Measurements from ENCODE around the gene RND1.
"Not testable (repeated sequence)": the region's sequence is repeated elsewhere in the genome, so short reads cannot be mapped to it uniquely, and the experiment has no call there.

Gene RND1

GRCh38 chr12:48868451-48868850 lies 2.8 kb upstream of the RND1 start:
- no peak for DNase-seq (ENCODE audit: low spot score)

- no peak for DNase-seq (ENCODE audit: low spot score)
These were observed 512 bp upstream of the RND1 start for GRCh38 chr12:48866052-48866711.

- no peak for DNase-seq (ENCODE audit: low spot score)
These were observed 2.4 kb downstream of the RND1 start for GRCh38 chr12:48863291-48863690.

GRCh38 chr12:48862760-48863159 lies 2.9 kb downstream of the RND1 start:
- no peak for DNase-seq (ENCODE audit: low spot score)

GRCh38 chr12:48861111-48861510 lies 4.6 kb downstream of the RND1 start:
- no peak for DNase-seq (ENCODE audit: low spot score)

- not testable (repeated sequence) for DNase-seq (ENCODE audit: low spot score)
These were observed 5.4 kb downstream of the RND1 start for GRCh38 chr12:48860236-48860635.

- no peak for DNase-seq (ENCODE audit: low spot score)
These were observed 6.1 kb downstream of the RND1 start for GRCh38 chr12:48859607-48860006.

GRCh38 chr12:48858043-48858442 lies 7.6 kb downstream of the RND1 start:
- DNase-seq (ENCODE audit: low spot score): no peak

- no peak for DNase-seq (ENCODE audit: low spot score)
These were observed 8.2 kb downstream of the RND1 start for GRCh38 chr12:48857278-48857994.

GRCh38 chr12:48856379-48856778 lies 9.3 kb downstream of the RND1 start:
- no peak for DNase-seq (ENCODE audit: low spot score)

- DNase-seq (ENCODE audit: low spot score): not testable (repeated sequence)
These were observed 10.7 kb downstream of the RND1 start for GRCh38 chr12:48854932-48855331.

GRCh38 chr12:48854488-48854887 lies 11.2 kb downstream of the RND1 start:
- no peak for DNase-seq (ENCODE audit: low spot score)

GRCh38 chr12:48852734-48853688 lies 12.7 kb downstream of the RND1 start:
- DNase-seq (ENCODE audit: low spot score): peak; percentile 98

GRCh38 chr12:48851883-48852733 lies 13.6 kb downstream of the RND1 start, which contains the start of gene DDX23:
TSS of gene DDX23 (minus strand) at chr12:48852163. CDS start at chr12:48845782, 6,381 bp downstream.
- peak; percentile 96 for DNase-seq (ENCODE audit: low spot score)

- DNase-seq (ENCODE audit: low spot score): not testable (repeated sequence)
These were observed 23.6 kb downstream of the RND1 start for GRCh38 chr12:48842021-48842420.

- DNase-seq (ENCODE audit: low spot score): no peak
These were observed 27.6 kb downstream of the RND1 start for GRCh38 chr12:48838048-48838447.

- no peak for DNase-seq (ENCODE audit: low spot score)
These were observed 33.2 kb downstream of the RND1 start for GRCh38 chr12:48832321-48833060.

GRCh38 chr12:48831257-48831656 lies 34.4 kb downstream of the RND1 start:
- no peak for DNase-seq (ENCODE audit: low spot score)

GRCh38 chr12:48828841-48829575 lies 36.7 kb downstream of the RND1 start:
- DNase-seq (ENCODE audit: low spot score): no peak

- no peak for DNase-seq (ENCODE audit: low spot score)
These were observed 37.4 kb downstream of the RND1 start for GRCh38 chr12:48828293-48828692.
